ENCODE measurements around the gene CAPZA1. TPM values are rescaled to one million over a fixed set of nuclear protein-coding genes. Genes with fewer than 3 reads are reported as not detected.

The CAPZA1 gene
- total and polyA plus RNA-seq, 10 of the 15 experiments (the other 5 are each of a cell fraction or from before 2014, with no cell fraction given): 187 to 886 (median 278) TPM

DNA sequence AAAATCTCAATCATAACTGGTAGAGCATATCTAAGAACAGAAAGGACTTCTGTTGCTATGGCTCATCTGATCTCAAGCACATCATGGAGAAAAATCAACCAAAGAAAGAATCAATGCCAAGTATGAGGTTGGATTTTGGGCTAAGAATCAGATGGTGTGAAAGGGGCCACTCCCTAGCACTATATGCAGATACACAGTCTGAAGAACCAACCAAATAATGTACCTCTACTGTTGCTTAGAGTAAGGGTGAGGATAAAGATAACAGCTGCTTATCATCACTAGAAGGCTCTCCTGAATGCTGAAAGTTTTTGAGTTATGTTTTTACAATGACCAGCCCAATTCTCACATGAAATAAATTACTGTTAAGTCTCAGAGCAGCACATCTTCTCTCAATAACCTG is 36.3 kb upstream of the CAPZA1 start:
- Histone ChIP-seq H3K27ac (ENCODE audit: control insufficient read depth, insufficient read depth) (no peak overlapping the region), H2AFZ (ENCODE audit: control insufficient read depth, low read depth, low read length) (no peak overlapping the region), H3K79me2 (ENCODE audit: control insufficient read depth, insufficient read depth, low read length) (no peaks in the 10 kb centered on the region), H3K9ac (ENCODE audit: control insufficient read depth, insufficient read depth, low read length) (no peak overlapping the region), H3K36me3 (ENCODE audit: control insufficient read depth in 2 of 2, insufficient read depth in 2 of 2, low read length in 1 of 2) (no peaks in the 10 kb centered on the region), H3K27me3 (replicated peaks in 1 of 2; ENCODE audit: control insufficient read depth in 2 of 2, insufficient read depth in 2 of 2, low read length in 1 of 2) (no peaks in the 10 kb centered on the region), H3K4me1 (ENCODE audit: control insufficient read depth, insufficient read depth, low read length) (no peaks in the 10 kb centered on the region), H3K4me2 (ENCODE audit: control insufficient read depth, insufficient read depth) (no peak overlapping the region), H4K20me1 (ENCODE audit: control insufficient read depth, insufficient read depth) (no peaks in the 10 kb centered on the region), H3K4me3 (no peak overlapping the region), H3K9me3 (replicated peaks; ENCODE audit: control insufficient read depth, insufficient read depth, low read length) (no peaks in the 10 kb centered on the region)
- ChIA-PET POLR2A (no interaction called here), RAD21 (ENCODE audit: unreplicated experiment) (interaction anchor here (0.7 kb wide), 1 partner anchor 36 kb away, joined by 3 read pairs; the partner anchor contains the start of gene ST7L), CTCF (no interaction called here), SMC1A (ENCODE audit: uncharacterized antibody, unreplicated experiment) (interaction anchor here (0.5 to 1.9 kb wide), 4 partner anchors 44 to 1235 kb away, joined by 3 to 6 read pairs (median 4); no protein-coding TSS in a partner anchor)
- ATAC-seq: no peak
- FAIRE-seq: no peak
- intact Hi-C loops (cut with micrococcal nuclease; ENCODE audit: unreplicated experiment) (no loop called here), in situ Hi-C loops (cut with MboI) (no loop called here)
- BruUV-seq (replicated peaks): no TSS peak
- no peak for DNase-seq (ENCODE audit: low read depth, low spot score)
- TF ChIP-seq, protein P1, sequence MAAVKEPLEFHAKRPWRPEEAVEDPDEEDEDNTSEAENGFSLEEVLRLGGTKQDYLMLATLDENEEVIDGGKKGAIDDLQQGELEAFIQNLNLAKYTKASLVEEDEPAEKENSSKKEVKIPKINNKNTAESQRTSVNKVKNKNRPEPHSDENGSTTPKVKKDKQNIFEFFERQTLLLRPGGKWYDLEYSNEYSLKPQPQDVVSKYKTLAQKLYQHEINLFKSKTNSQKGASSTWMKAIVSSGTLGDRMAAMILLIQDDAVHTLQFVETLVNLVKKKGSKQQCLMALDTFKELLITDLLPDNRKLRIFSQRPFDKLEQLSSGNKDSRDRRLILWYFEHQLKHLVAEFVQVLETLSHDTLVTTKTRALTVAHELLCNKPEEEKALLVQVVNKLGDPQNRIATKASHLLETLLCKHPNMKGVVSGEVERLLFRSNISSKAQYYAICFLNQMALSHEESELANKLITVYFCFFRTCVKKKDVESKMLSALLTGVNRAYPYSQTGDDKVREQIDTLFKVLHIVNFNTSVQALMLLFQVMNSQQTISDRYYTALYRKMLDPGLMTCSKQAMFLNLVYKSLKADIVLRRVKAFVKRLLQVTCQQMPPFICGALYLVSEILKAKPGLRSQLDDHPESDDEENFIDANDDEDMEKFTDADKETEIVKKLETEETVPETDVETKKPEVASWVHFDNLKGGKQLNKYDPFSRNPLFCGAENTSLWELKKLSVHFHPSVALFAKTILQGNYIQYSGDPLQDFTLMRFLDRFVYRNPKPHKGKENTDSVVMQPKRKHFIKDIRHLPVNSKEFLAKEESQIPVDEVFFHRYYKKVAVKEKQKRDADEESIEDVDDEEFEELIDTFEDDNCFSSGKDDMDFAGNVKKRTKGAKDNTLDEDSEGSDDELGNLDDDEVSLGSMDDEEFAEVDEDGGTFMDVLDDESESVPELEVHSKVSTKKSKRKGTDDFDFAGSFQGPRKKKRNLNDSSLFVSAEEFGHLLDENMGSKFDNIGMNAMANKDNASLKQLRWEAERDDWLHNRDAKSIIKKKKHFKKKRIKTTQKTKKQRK (IDR thresholded peaks at IDR 0.05; ENCODE audit: low read depth, low read length): no peak
- TF ChIP-seq BACH1 (IDR thresholded peaks at IDR 0.05; ENCODE audit: borderline replicate concordance) (no peak), TAF1 (IDR thresholded peaks at IDR 0.05; ENCODE audit: borderline replicate concordance, low read depth, low read length) (no peak)
- TF ChIP-seq, protein P2, sequence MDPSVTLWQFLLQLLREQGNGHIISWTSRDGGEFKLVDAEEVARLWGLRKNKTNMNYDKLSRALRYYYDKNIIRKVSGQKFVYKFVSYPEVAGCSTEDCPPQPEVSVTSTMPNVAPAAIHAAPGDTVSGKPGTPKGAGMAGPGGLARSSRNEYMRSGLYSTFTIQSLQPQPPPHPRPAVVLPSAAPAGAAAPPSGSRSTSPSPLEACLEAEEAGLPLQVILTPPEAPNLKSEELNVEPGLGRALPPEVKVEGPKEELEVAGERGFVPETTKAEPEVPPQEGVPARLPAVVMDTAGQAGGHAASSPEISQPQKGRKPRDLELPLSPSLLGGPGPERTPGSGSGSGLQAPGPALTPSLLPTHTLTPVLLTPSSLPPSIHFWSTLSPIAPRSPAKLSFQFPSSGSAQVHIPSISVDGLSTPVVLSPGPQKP (IDR thresholded peaks at IDR 0.05; ENCODE audit: low read depth, low read length): no peak
- TF ChIP-seq, protein P3, sequence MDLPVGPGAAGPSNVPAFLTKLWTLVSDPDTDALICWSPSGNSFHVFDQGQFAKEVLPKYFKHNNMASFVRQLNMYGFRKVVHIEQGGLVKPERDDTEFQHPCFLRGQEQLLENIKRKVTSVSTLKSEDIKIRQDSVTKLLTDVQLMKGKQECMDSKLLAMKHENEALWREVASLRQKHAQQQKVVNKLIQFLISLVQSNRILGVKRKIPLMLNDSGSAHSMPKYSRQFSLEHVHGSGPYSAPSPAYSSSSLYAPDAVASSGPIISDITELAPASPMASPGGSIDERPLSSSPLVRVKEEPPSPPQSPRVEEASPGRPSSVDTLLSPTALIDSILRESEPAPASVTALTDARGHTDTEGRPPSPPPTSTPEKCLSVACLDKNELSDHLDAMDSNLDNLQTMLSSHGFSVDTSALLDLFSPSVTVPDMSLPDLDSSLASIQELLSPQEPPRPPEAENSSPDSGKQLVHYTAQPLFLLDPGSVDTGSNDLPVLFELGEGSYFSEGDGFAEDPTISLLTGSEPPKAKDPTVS (IDR thresholded peaks at IDR 0.05; ENCODE audit: low read depth, low read length): no peak
- TF ChIP-seq, protein P4, sequence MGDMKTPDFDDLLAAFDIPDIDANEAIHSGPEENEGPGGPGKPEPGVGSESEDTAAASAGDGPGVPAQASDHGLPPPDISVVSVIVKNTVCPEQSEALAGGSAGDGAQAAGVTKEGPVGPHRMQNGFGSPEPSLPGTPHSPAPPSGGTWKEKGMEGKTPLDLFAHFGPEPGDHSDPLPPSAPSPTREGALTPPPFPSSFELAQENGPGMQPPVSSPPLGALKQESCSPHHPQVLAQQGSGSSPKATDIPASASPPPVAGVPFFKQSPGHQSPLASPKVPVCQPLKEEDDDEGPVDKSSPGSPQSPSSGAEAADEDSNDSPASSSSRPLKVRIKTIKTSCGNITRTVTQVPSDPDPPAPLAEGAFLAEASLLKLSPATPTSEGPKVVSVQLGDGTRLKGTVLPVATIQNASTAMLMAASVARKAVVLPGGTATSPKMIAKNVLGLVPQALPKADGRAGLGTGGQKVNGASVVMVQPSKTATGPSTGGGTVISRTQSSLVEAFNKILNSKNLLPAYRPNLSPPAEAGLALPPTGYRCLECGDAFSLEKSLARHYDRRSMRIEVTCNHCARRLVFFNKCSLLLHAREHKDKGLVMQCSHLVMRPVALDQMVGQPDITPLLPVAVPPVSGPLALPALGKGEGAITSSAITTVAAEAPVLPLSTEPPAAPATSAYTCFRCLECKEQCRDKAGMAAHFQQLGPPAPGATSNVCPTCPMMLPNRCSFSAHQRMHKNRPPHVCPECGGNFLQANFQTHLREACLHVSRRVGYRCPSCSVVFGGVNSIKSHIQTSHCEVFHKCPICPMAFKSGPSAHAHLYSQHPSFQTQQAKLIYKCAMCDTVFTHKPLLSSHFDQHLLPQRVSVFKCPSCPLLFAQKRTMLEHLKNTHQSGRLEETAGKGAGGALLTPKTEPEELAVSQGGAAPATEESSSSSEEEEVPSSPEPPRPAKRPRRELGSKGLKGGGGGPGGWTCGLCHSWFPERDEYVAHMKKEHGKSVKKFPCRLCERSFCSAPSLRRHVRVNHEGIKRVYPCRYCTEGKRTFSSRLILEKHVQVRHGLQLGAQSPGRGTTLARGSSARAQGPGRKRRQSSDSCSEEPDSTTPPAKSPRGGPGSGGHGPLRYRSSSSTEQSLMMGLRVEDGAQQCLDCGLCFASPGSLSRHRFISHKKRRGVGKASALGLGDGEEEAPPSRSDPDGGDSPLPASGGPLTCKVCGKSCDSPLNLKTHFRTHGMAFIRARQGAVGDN (IDR thresholded peaks at IDR 0.05): no peak
- TF ChIP-seq, protein P5, sequence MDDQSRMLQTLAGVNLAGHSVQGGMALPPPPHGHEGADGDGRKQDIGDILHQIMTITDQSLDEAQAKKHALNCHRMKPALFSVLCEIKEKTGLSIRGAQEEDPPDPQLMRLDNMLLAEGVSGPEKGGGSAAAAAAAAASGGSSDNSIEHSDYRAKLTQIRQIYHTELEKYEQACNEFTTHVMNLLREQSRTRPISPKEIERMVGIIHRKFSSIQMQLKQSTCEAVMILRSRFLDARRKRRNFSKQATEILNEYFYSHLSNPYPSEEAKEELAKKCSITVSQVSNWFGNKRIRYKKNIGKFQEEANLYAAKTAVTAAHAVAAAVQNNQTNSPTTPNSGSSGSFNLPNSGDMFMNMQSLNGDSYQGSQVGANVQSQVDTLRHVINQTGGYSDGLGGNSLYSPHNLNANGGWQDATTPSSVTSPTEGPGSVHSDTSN (IDR thresholded peaks at IDR 0.05; ENCODE audit: insufficient replicate concordance, low read depth, low read length): no peak
- TF ChIP-seq, protein P6, sequence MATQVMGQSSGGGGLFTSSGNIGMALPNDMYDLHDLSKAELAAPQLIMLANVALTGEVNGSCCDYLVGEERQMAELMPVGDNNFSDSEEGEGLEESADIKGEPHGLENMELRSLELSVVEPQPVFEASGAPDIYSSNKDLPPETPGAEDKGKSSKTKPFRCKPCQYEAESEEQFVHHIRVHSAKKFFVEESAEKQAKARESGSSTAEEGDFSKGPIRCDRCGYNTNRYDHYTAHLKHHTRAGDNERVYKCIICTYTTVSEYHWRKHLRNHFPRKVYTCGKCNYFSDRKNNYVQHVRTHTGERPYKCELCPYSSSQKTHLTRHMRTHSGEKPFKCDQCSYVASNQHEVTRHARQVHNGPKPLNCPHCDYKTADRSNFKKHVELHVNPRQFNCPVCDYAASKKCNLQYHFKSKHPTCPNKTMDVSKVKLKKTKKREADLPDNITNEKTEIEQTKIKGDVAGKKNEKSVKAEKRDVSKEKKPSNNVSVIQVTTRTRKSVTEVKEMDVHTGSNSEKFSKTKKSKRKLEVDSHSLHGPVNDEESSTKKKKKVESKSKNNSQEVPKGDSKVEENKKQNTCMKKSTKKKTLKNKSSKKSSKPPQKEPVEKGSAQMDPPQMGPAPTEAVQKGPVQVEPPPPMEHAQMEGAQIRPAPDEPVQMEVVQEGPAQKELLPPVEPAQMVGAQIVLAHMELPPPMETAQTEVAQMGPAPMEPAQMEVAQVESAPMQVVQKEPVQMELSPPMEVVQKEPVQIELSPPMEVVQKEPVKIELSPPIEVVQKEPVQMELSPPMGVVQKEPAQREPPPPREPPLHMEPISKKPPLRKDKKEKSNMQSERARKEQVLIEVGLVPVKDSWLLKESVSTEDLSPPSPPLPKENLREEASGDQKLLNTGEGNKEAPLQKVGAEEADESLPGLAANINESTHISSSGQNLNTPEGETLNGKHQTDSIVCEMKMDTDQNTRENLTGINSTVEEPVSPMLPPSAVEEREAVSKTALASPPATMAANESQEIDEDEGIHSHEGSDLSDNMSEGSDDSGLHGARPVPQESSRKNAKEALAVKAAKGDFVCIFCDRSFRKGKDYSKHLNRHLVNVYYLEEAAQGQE (IDR thresholded peaks at IDR 0.05; ENCODE audit: low read depth, low read length): no peak
